A549 (cell line): ENCODE results near the gene ENTPD8. TPM values are rescaled to one million over a fixed set of nuclear protein-coding genes. Genes with fewer than 3 reads are reported as not detected.

Experiments
- ATAC-seq, 2 experiments: fragments of 200-7000 bp in 1 of 2; fragments of >200 bp in 1 of 2; cut with Nextera tagmentation in 1 of 2; cut with Tn5 transposase in 1 of 2; 3 replicates each; pipeline versions ENCODE4 v1.8.0 to v1.9.1; 2018 to 2020; ENCODE audit warnings: mild to moderate bottlenecking in 1 of 2, moderate library complexity in 1 of 2
- CTCF ChIA-PET: fragments of 300-600 bp; sonication (Branson Sonifier 250); formaldehyde crosslinking; extraction: SDS; loops from one replicate; lab custom pipeline; 2021; ENCODE audit warnings: antibody characterized with exemption, inconsistent platforms; lab: Yijun Ruan, JAX
- POLR2A ChIA-PET: fragments of 350-600 bp; formaldehyde crosslinking; extraction: SDS; loops from one replicate; lab custom pipeline; 2021; ENCODE audit warnings: antibody characterized with exemption, inconsistent platforms; lab: Yijun Ruan, JAX
- DNase-seq, 2 experiments: peaks; one replicate each; pipeline versions ENCODE4 v3.0.0 to v3.0.0-alpha.2; 2011 to 2016; ENCODE audit warnings: low read depth in 1 of 2, low spot score in 1 of 2
- FAIRE-seq: peaks from 2 replicates; lab custom pipeline; 2011; peaks lifted over from hg19 to GRCh38; lab: Jason Lieb, UNC
- H3K27ac ChIP-seq, 2 experiments: fragments of >200 bp; sonication (Bioruptor Twin); formaldehyde crosslinking; 3 replicates each; pipeline ENCODE4 v1.5.1; 2016 to 2017
- H3K4me1 ChIP-seq: fragments of >200 bp; sonication (Bioruptor Twin); formaldehyde crosslinking; 3 replicates; pipeline ENCODE4 v1.6.1; 2016
- H3K4me2 ChIP-seq: fragments of >200 bp; sonication (Bioruptor Twin); formaldehyde crosslinking; 3 replicates; pipeline ENCODE4 v1.6.1; 2016
- H3K4me3 ChIP-seq: fragments of >200 bp; sonication (Bioruptor Twin); formaldehyde crosslinking; 3 replicates; pipeline ENCODE4 v1.5.1; 2016
- H3K9me3 ChIP-seq: fragments of >200 bp; sonication (Bioruptor Twin); formaldehyde crosslinking; 3 replicates; pipeline ENCODE4 v1.6.1; 2016
- ATOH8 ChIP-seq: fragments of 250-450 bp; sonication (Bioruptor Pico); IDR thresholded peaks from 2 replicates; pipeline ENCODE4 v1.5.0; 2020; ENCODE audit warnings: low read depth, mild to moderate bottlenecking, moderate library complexity
- BHLHE40 ChIP-seq: IDR thresholded peaks from 2 replicates; pipeline ENCODE4 v1.6.1; 2012; ENCODE audit warnings: low read depth, low read length, inconsistent platforms
- CBX8 ChIP-seq: fragments of 200-600 bp; sonication (generic); IDR thresholded peaks from 2 replicates; pipeline ENCODE4 v1.6.1; 2016
- CEBPB ChIP-seq, 2 experiments: fragments of >200 bp in 1 of 2; sonication (Bioruptor Twin) in 1 of 2; formaldehyde crosslinking in 1 of 2; IDR thresholded peaks; 2 replicates each; pipeline ENCODE4 v1.6.1; 2012 to 2016
- EHF ChIP-seq: fragments of 250-450 bp; sonication (Bioruptor Pico); IDR thresholded peaks from 2 replicates; pipeline ENCODE4 v1.5.0; 2020; ENCODE audit warnings: mild to moderate bottlenecking
- EHMT2 ChIP-seq: fragments of 200-600 bp; sonication (generic); IDR thresholded peaks from 2 replicates; pipeline ENCODE4 v1.6.1; 2016; ENCODE audit warnings: antibody characterized with exemption, low read depth, mild to moderate bottlenecking, moderate library complexity
- ESRRA ChIP-seq: fragments of 150-350 bp; IDR thresholded peaks from 2 replicates; pipeline ENCODE4 v1.6.1; 2014; ENCODE audit warnings: mild to moderate bottlenecking, low read length, borderline replicate concordance
- FOSB ChIP-seq: fragments of 250-450 bp; sonication (Bioruptor Pico); IDR thresholded peaks from 2 replicates; pipeline ENCODE4 v1.5.0; 2020; ENCODE audit warnings: mild to moderate bottlenecking, moderate library complexity
- FOSL2 ChIP-seq, 2 experiments: fragments of 450-650 bp in 1 of 2; fragments of >200 bp in 1 of 2; sonication (Bioruptor Twin) in 1 of 2; formaldehyde crosslinking; IDR thresholded peaks; 2 replicates each; pipeline versions ENCODE4 v1.5.0 to v1.6.1; 2016 to 2020; ENCODE audit warnings: mild to moderate bottlenecking in 1 of 2, moderate library complexity in 1 of 2
- FOXS1 ChIP-seq: fragments of 250-450 bp; sonication (Bioruptor Pico); IDR thresholded peaks from 2 replicates; pipeline ENCODE4 v1.5.0; 2020; ENCODE audit warnings: mild to moderate bottlenecking, moderate library complexity
- HDAC2 ChIP-seq: fragments of 200-600 bp; sonication (generic); IDR thresholded peaks from 2 replicates; pipeline ENCODE4 v1.6.1; 2016
- HES2 ChIP-seq: fragments of >200 bp; sonication (Bioruptor Twin); formaldehyde crosslinking; IDR thresholded peaks from 2 replicates; pipeline ENCODE4 v1.6.1; 2016
- HEYL ChIP-seq: fragments of 250-450 bp; sonication (Bioruptor Pico); IDR thresholded peaks from 2 replicates; pipeline ENCODE4 v1.8.0; 2021; ENCODE audit warnings: mild to moderate bottlenecking, moderate library complexity
- HMGXB4 ChIP-seq: fragments of 250-450 bp; sonication (Bioruptor Pico); IDR thresholded peaks from 2 replicates; pipeline ENCODE4 v1.5.0; 2021; ENCODE audit warnings: mild to moderate bottlenecking, moderate library complexity, borderline replicate concordance
- HOXB13 ChIP-seq: fragments of 250-450 bp; sonication (Bioruptor Pico); IDR thresholded peaks from 2 replicates; pipeline ENCODE4 v1.5.0; 2020; ENCODE audit warnings: low read depth, mild to moderate bottlenecking, moderate library complexity
- MYC ChIP-seq: IDR thresholded peaks from 2 replicates; pipeline ENCODE4 v1.6.1; 2012; ENCODE audit warnings: mild to moderate bottlenecking, inconsistent platforms, low read length, improper control_type of control experiment, borderline replicate concordance
- RARB ChIP-seq: fragments of 250-450 bp; sonication (Bioruptor Pico); IDR thresholded peaks from 2 replicates; pipeline ENCODE4 v1.8.0; 2021; ENCODE audit warnings: mild to moderate bottlenecking, moderate library complexity
- RCOR1 ChIP-seq: fragments of 150-350 bp; IDR thresholded peaks from 2 replicates; pipeline ENCODE4 v1.6.1; 2014; ENCODE audit warnings: antibody characterized with exemption, low read length, low read depth
- RFX5 ChIP-seq: fragments of 450-650 bp; IDR thresholded peaks from 2 replicates; pipeline ENCODE4 v1.7.1; 2014; ENCODE audit warnings: antibody characterized with exemption, mild to moderate bottlenecking, moderate library complexity
- SREBF2 ChIP-seq: fragments of 450-650 bp; IDR thresholded peaks from 2 replicates; pipeline ENCODE4 v1.6.1; 2014; ENCODE audit warnings: mild to moderate bottlenecking, moderate library complexity
- TFCP2L1 ChIP-seq: fragments of 250-450 bp; sonication (Bioruptor Pico); IDR thresholded peaks from 2 replicates; pipeline ENCODE4 v1.5.0; 2021; ENCODE audit warnings: mild to moderate bottlenecking
- TP53 ChIP-seq: fragments of 250-450 bp; sonication (Bioruptor Pico); IDR thresholded peaks from 2 replicates; pipeline ENCODE4 v1.5.0; 2021; ENCODE audit warnings: mild to moderate bottlenecking, moderate library complexity
- ZC3H11A ChIP-seq: fragments of 450-650 bp; IDR thresholded peaks from 2 replicates; pipeline ENCODE4 v1.6.1; 2014; ENCODE audit warnings: antibody characterized with exemption, mild to moderate bottlenecking
- ZNF302 ChIP-seq: fragments of 250-450 bp; sonication (Bioruptor Pico); IDR thresholded peaks from 2 replicates; pipeline ENCODE4 v1.9.0; 2021; ENCODE audit warnings: inconsistent platforms, mild to moderate bottlenecking, moderate library complexity
- ZSCAN20 ChIP-seq: fragments of 250-450 bp; sonication (Bioruptor Pico); IDR thresholded peaks from 2 replicates; pipeline ENCODE4 v1.8.0; 2022; ENCODE audit warnings: mild to moderate bottlenecking, moderate library complexity
- whole genome bisulfite sequencing: methylation state at CpG from one replicate; pipeline ENCODE4 v1.1.6; 2017; ENCODE audit errors: missing lambda C conversion rate; 5-methylcytosine and 5-hydroxymethylcytosine counted together
- polyA plus RNA-seq, 4 experiments: library from polyadenylated mRNA; depleted of rRNA in 3 of 4; stranded (reverse); fragments of >200 nt; fragmentation: RNase III in 1 of 4; extraction: RNeasy Plus Mini Kit Qiagen cat#74134 plus additional on column Dnase treatment in 1 of 4; gene quantifications; 2 replicates in 3 of 4; 3 replicates in 1 of 4; pipeline ENCODE4 v1.2.3, GENCODE V29; 2011 to 2017
- TF ChIP-seq, protein P1 (sequence below): IDR thresholded peaks from 2 replicates; pipeline ENCODE4 v1.6.1; 2012; ENCODE audit warnings: low read depth, borderline replicate concordance
- TF ChIP-seq, protein P2 (sequence below): fragments of >200 bp; sonication (Bioruptor Twin); formaldehyde crosslinking; IDR thresholded peaks from 3 replicates; pipeline ENCODE4 v1.6.1; 2016
- TF ChIP-seq, protein P3 (sequence below): IDR thresholded peaks from 2 replicates; pipeline ENCODE4 v1.6.1; 2012
- TF ChIP-seq, protein P4 (sequence below): fragments of >200 bp; sonication (Bioruptor Twin); formaldehyde crosslinking; IDR thresholded peaks from 3 replicates; pipeline ENCODE4 v1.5.1; 2016

Gene ENTPD8
- polyA plus RNA-seq, 2 of the 4 experiments (the other 2 are of a cell fraction) = 0.18 to 0.36 TPM

GRCh38 chr9:137416563-137417151 lies 24.5 kb downstream of the ENTPD8 start:
- H3K4me1 ChIP-seq = peaks cover 14% of the 10 kb centered on the region
- ChIA-PET POLR2A (no interaction called here), CTCF (interaction anchor here (0.8 to 1.3 kb wide), 2 partner anchors 9 to 130 kb away, joined by 3 to 5 read pairs; no protein-coding TSS in a partner anchor)
- no peak for DNase-seq
- no peak overlapping the region for H3K4me2 ChIP-seq
- WGBS = 94% methylated on average over 18 of the region's 45 CpGs
- no peak overlapping the region for H3K27ac ChIP-seq
- no peak overlapping the region for H3K4me3 ChIP-seq
- no peak for ATAC-seq
- FAIRE-seq = no peak
- TF ChIP-seq HEYL (no peak), ZSCAN20 (CRISPR knock-in tag) (no peak), FOXS1 (CRISPR knock-in tag) (no peak), CEBPB (IDR thresholded peaks at IDR 0.05) (no peak), EHMT2 (no peak), TP53 (CRISPR knock-in tag) (no peak), ZNF302 (no peak), RARB (CRISPR knock-in tag) (no peak), EHF (CRISPR knock-in tag) (no peak), FOSB (CRISPR knock-in tag) (no peak), ZC3H11A (no peak), ATOH8 (CRISPR knock-in tag) (no peak), HOXB13 (CRISPR knock-in tag) (no peak), HDAC2 (no peak), HMGXB4 (no peak), RFX5 (no peak), CBX8 (no peak), TFCP2L1 (CRISPR knock-in tag) (no peak)
- TF ChIP-seq, protein P1, sequence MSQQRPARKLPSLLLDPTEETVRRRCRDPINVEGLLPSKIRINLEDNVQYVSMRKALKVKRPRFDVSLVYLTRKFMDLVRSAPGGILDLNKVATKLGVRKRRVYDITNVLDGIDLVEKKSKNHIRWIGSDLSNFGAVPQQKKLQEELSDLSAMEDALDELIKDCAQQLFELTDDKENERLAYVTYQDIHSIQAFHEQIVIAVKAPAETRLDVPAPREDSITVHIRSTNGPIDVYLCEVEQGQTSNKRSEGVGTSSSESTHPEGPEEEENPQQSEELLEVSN = no peak
- H3K9me3 ChIP-seq = no peaks in the 10 kb centered on the region

DNA sequence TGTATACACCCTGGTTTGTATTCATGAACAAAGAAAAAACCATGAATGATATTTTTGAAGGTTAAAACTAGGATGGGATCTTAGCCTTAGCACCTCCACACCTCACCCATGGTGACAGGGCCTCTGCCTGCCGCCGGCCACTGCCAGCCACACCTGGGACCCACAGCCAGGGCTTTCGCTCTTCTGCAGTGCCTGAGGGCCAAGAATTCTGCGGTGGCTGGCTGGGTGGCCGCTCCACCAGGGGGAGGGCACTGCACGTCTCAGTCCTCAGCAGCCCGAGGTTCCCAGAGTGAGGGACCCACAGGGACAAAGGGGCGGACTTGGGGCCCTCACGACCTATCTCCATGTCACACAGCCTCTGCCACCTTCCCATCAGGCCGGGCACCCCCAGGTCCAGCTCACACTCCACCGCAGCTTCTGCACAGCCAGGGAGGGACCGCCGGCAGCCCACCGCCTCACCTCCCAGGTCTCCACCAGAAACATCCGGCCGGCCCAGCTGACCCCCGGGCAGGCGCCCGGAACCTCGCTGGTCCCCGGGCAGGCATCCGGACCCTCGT lies 25.1 kb downstream of the ENTPD8 start:
- ChIA-PET CTCF (interaction anchor here (1.3 kb wide), 1 partner anchor 8 kb away, joined by 5 read pairs; no protein-coding TSS in a partner anchor), POLR2A (no interaction called here)
- FAIRE-seq (no peak), DNase-seq (no peak), ATAC-seq (no peak)
- no peak overlapping the region for H3K4me2 ChIP-seq
- no peaks in the 10 kb centered on the region for H3K9me3 ChIP-seq
- 92% methylated on average over 7 of the region's 23 CpGs for WGBS
- H3K27ac ChIP-seq = no peak overlapping the region
- H3K4me1 ChIP-seq = peaks cover 17% of the 10 kb centered on the region
- no peak overlapping the region for H3K4me3 ChIP-seq
- no peak for TF ChIP-seq MYC
- no peak for TF ChIP-seq SREBF2
- no peak for TF ChIP-seq RFX5
- TF ChIP-seq, protein P2, sequence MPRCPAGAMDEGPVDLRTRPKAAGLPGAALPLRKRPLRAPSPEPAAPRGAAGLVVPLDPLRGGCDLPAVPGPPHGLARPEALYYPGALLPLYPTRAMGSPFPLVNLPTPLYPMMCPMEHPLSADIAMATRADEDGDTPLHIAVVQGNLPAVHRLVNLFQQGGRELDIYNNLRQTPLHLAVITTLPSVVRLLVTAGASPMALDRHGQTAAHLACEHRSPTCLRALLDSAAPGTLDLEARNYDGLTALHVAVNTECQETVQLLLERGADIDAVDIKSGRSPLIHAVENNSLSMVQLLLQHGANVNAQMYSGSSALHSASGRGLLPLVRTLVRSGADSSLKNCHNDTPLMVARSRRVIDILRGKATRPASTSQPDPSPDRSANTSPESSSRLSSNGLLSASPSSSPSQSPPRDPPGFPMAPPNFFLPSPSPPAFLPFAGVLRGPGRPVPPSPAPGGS = no peak
- TF ChIP-seq EHMT2 = no peak
- no peak for TF ChIP-seq BHLHE40
- no peak for TF ChIP-seq HES2
- TF ChIP-seq, protein P3, sequence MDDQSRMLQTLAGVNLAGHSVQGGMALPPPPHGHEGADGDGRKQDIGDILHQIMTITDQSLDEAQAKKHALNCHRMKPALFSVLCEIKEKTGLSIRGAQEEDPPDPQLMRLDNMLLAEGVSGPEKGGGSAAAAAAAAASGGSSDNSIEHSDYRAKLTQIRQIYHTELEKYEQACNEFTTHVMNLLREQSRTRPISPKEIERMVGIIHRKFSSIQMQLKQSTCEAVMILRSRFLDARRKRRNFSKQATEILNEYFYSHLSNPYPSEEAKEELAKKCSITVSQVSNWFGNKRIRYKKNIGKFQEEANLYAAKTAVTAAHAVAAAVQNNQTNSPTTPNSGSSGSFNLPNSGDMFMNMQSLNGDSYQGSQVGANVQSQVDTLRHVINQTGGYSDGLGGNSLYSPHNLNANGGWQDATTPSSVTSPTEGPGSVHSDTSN = no peak
- no peak for TF ChIP-seq ESRRA
- TF ChIP-seq CEBPB (IDR thresholded peaks at IDR 0.05) = no peak
- TF ChIP-seq, protein P4, sequence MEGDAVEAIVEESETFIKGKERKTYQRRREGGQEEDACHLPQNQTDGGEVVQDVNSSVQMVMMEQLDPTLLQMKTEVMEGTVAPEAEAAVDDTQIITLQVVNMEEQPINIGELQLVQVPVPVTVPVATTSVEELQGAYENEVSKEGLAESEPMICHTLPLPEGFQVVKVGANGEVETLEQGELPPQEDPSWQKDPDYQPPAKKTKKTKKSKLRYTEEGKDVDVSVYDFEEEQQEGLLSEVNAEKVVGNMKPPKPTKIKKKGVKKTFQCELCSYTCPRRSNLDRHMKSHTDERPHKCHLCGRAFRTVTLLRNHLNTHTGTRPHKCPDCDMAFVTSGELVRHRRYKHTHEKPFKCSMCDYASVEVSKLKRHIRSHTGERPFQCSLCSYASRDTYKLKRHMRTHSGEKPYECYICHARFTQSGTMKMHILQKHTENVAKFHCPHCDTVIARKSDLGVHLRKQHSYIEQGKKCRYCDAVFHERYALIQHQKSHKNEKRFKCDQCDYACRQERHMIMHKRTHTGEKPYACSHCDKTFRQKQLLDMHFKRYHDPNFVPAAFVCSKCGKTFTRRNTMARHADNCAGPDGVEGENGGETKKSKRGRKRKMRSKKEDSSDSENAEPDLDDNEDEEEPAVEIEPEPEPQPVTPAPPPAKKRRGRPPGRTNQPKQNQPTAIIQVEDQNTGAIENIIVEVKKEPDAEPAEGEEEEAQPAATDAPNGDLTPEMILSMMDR = no peak
- TF ChIP-seq RCOR1 = no peak
- TF ChIP-seq FOSB (CRISPR knock-in tag) = no peak
- TF ChIP-seq ATOH8 (CRISPR knock-in tag) = no peak
- TF ChIP-seq FOSL2 (IDR thresholded peaks at IDR 0.05) = no peak
- TF ChIP-seq FOSL2 (CRISPR knock-in tag; IDR thresholded peaks at IDR 0.05) = no peak
- no peak for TF ChIP-seq ZSCAN20 (CRISPR knock-in tag)
